ENCODE measurements around the gene CELA2B.
"Not testable (repeated sequence)": the region's sequence is repeated elsewhere in the genome, so short reads cannot be mapped to it uniquely, and the experiment has no call there.

Gene CELA2B

DNA sequence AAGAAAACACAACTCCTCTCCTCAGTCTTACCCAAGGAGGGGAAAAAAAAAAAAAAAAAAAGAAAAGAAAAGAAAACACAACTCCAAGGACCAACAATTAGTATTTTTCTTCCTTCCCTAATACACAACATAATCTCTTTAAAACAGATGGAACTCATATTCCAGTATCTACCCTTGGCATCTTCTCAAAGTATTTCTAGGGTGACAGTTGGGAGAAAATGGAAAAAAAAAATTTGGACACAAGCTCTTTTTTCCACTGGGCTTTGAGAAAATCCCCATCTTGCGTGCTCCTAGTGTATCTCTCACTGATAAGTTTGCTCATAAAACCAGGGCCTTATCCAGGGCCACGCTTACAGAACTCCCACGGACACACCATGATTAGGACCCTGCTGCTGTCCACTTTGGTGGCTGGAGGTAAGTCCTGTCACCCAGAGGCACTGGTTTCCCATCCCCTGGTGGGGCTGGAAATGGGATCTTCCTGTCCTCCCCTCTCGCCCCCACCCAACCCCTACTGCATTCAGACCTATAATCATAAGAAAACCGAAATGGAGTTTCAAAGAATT, at the start of gene CELA2B:
CELA2B (plus strand) TSS at position 353 of the 563 bp plus-strand sequence; CDS start at position 375, 22 bp downstream.
- no peak for DNase-seq

DNA sequence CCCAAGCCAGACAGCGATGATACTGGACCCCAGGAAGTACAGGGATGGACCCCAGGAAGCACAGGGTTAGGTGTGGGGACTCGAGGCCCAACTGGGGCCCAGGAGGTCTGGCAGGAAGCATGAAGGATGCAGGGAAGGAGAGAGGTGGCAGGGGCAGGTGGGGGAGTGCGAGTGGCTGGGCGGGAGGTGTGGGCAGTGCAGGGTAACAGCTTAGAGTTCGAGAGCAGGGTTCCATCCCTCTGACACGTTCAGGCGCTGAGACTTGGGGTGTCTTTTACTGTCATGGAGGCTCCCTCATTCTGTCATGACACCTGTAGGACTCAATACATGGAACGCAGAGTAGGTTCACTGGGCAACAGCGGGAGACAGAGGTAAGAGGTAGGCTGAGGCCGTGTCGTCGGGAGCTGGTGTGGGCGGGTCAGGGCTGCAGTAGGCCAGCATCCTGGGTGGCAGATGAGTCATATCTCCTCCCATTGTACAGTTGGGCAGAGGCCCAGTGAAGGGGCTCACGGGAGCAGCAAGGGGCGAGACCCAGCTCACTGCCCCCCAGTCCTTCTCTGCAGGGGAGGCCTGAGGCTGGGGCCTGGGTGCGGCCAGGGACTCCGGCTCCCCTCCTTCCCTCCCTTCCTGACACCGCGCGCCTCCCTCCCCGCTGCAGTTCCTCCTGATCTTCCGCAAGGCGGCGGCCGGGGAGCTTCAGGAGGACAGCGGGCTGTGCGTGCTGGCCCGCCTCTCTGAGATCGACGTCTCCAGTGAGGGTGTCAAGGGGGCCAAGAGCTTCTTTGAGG, 49.2 kb upstream of the CELA2B start:
- DNase-seq = no peak

DNA sequence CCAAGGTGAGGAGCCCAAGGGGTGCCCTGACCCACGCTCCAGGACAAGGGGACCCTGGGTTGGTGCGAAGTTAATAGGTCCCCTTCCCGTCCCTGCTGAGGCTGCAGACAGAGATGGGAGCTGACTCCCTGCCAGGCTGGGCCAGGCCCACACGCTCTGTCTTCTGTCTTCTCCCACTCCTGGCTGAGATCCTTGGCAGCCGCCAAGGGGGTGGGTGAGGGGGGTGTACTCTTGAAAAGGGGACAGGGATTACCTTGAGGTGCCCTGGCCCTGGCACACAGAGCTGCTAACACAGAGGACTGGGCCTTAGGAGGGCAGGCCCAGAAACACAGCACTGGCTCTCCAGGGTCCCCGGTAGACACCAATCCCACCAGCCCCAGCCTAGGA, 48.6 kb upstream of the CELA2B start:
- no peak for DNase-seq

DNA sequence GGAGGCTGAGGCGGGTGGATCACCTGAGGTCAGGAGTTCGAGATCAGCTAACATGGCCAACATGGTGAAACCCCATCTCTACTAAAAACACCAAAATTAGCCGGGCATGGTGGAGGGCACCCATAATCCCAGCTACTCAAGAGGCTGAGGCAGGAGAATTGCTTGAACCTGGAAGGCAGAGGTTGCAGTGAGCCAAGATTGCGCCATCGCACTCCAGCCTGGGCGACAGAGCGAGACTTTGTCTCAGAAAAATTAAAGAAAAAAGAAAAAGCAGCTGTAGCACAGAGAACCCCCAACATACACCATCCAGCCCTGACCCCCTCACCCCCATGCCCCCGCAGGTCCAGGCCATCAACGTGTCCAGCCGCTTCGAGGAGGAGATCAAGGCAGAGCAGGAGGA, 47.7 kb upstream of the CELA2B start:
- DNase-seq = not testable (repeated sequence)

DNA sequence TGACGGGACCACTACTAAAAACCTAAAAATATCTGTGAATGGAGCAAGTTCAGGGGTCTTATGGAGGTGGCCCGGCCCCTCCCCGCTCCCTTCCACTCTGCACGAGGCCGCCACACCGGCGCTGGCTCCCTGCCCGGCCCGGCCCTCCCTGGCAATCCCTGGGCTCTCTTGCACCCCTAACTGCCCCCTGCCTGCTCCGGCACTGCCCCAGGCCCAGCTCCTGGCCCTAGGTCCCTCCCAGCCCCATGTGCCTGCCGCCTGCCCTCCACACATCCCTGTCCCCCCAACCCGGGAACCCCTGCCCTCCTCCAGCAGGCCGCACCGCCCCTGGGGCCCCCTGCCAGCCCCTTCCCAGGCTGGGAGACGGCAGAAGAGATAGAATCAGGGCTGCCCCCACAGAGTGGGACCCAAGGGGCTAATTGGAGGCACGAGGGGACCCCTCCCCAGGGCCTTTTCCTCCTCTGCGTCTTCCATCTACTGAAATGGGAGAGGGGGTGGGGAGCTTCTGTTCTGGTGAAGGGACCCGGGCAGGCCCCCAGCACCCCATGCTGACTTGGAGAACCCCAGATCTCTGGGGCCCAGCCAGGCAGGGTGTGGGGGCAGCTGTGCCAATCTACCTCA, 47.0 kb upstream of the CELA2B start:
- no peak for DNase-seq

DNA sequence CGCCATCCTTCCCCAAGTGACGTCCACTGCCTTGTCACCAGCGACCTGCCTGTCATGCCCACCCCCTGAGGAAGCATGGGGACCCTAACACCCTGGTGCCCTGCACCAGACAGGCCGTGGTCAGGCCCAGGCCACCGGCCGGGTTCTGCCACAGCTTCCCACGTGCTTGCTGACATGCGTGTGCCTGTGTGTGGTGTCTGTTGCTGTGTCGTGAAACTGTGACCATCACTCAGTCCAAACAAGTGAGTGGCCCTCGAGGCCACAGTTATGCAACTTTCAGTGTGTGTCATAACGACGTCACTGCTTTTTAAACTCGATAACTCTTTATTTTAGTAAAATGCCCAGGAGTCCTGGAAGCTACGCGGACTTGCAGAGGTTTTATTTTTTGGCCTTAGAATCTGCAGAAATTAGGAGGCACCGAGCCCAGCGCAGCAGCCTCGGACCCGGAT, 46.2 kb upstream of the CELA2B start:
- no peak for DNase-seq

DNA sequence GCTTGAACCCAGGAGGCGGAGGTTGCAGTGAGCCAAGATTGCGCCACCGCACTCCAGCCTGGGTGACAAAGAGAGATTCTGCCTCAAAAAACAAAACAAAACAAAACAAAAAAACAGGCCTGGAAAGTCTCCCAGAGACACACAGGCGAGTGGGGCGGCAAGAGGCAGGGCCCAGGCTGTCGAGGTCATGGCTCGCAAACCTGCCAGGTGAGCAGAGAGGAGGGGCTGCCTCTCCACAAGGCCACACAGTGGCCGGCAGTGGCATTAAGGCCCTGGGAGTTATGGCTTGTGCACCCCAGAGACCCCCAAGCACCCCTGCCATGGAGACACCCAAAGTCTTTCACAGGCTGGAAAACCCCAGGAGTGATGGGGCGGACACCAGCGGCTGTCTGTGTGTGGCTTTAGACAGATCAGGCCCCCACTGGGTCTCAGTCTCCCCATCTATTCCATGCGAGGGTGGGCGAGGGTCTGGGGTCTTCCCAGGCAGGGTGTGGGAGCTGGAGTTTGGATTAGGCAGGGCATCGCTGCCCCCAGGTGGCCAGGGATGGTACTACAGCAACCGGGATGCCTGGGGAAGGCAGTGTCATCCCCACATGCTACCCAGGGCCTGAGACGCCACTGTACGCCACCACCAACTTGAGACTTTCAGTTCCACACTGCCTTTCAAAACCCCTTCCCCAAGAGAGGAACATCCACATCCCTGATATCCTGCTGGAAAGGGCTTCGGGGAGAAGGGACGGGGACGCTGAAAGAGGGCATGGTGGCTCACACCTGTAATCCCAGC, 44.9 kb upstream of the CELA2B start:
- DNase-seq = peak; percentile 95

DNA sequence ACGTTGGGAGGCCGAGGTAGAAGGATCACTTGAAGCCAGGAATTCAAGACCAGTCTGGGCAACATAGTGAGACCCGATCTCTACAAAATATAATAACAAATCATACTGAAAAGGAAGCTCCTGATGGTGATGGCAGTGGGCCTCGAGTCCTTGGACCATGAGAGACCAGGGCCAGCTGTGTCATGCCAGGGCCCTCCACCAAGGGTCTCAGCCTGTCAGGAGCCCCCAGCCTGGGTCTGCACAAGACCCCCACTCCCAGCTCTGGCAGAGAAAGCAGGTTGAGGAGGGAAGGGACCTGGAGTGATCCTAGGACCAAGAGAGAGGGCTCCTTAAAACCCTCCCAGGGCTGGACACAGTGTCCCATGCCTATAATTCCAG, 44.3 kb upstream of the CELA2B start:
- DNase-seq = no peak

DNA sequence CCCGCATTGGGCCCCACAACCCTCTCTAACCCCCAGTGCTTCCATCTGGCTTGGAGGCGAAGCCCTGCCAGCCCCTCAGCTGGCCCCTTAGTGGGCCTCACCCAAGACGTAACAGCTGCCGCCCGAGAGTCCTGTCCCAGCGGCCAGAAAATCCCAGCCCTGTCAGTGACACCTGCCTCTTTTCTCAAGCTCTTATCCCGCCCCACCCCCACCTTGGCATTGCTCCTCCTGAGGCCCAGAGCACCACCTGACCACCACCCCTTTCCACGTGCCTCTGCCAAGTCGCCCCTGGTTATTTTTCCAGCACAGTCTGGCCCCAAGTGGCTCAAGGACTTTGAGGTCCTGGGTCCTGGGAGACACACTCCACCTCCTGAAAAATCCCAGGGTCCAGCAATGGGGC, 43.6 kb upstream of the CELA2B start:
- peak; percentile 79 for DNase-seq

DNA sequence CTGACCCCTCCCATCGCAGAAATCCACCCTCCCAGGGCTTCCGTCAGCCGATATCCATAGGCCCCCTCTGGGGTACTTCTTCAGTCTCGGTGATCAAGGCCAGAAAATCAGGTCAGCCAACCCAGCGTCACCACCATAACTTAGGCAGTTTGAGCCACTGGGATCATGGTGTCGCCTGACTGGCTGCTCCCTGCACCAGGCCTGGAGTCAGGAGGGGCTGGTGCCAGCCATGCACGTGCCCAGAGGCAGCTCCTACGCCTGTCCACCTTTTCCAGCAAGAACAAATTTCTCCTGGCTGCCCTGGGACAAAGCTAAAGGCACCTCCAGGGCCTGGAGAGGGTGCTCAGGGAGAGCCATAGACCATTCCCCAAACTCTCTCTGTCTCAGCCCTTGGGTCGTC, 42.4 kb upstream of the CELA2B start:
- DNase-seq = no peak

DNA sequence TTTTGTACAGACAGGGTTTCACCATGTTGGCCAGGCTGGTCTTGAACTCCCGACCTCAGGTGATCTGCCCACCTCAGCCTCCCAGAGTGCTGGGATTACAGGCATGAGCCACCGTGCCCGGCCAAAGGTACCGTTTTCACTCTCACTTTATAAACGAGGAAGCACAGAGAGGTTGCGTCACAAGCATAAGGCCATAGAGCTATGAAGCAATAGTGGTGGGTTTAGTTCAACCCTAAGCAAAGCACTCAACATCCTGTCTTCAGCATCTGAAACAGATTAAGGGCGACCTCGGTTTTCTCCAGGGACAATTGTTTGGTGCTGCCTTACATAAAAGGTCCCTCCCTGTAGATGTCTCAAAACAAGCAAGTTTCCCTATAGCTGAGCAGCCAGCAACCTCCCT, 41.2 kb upstream of the CELA2B start:
- not testable (repeated sequence) for DNase-seq

DNA sequence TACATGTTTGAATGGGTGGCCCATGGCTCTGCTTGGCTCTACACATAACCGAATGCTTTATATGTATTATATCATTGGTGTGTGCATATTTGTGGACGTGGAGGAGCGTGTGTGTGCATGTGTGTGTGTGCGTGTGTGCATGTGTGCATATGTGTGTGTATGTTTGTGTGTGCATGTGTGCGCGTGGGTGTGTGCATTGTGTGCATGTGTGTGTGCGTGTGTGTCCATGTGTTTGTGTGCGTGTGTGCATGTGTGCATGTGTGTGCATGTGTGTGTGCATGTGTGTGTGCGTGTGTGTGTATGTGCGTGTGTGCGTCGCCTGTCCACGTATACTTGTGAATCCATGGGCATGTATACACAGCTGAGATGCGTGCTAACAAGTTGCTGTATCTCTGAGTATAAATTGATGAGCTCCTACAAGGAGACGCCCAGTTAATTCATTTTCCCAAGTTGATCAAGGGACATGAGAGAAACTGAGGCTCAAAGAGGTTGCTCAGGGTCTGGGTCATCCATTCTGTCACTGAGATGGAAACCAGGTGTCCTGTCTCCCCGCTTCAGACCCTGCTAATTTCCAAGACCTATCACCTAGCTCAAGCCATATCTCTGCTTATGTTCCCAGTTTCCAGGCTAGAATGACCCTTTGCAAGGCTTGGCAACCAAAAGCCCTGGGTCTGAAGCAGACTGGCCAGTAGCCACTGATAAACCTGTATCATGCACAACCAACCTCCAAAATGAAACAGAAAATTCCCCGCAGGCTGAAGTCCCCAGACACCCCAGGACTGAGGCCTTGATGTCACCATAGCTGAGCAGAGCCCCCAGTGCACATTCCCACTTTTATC, 40.4 kb upstream of the CELA2B start:
- DNase-seq = no peak

DNA sequence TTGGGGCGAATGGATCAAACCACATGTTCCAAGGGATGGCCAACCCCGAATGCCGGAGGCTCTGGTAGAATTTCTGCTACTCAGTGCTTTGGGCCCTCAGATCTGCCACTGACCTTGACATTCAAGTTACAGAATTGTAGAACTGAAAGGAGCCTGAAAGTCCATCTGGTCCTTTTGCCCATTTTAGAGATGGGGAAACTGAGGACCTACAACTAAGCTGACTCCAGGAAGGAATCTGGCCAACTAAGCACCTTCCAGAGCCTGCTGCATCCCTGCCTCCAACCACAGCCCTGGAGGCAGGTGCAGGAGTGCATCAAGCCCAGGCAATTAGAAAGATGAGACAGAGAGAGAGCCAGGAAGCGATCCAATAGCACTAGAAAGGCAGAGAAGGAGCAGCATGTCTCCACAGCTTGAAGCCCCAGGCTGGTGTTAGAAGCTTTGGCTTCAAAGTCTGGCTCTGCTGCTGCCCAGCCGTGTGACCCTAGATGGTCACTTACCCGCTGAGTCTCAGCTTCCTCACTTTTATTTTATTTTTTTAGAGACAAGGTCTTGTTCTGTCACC, 38.9 kb upstream of the CELA2B start:
- no peak for DNase-seq

DNA sequence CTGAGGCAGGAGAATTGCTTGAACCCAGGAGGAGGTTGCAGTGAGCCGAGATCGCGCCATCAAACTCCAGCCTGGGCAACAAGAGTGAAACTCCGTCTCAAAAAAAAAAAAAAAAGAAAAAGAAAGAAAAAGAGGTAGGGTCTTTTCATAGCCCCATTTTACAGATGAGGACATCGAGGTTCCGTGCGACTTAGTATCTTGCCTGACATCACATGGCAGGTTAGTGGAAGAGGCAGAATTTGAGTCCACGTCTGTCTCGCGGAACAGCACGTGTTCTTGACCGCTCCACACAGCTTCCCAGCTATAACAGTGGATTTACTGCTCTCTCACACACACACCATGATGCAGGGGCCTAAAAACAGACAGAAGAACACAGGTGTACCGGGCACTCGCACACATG, 36.6 kb upstream of the CELA2B start:
- DNase-seq = no peak

DNA sequence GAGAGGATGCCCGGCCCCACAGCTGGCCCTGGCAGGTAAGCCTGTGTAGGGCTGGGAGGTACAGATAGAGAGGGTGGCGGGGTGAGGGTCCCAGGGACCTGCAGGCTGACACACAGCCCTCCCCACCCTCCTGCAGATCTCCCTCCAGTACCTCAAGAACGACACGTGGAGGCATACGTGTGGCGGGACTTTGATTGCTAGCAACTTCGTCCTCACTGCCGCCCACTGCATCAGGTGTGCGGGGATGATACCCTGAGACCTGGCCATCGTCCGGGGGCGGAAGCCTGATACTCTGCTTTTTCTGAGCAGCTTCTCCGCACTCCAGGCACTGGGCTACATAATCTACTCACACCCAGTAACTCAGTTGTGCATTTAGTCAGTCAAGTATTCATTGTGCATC, 35.5 kb upstream of the CELA2B start:
- DNase-seq = no peak

DNA sequence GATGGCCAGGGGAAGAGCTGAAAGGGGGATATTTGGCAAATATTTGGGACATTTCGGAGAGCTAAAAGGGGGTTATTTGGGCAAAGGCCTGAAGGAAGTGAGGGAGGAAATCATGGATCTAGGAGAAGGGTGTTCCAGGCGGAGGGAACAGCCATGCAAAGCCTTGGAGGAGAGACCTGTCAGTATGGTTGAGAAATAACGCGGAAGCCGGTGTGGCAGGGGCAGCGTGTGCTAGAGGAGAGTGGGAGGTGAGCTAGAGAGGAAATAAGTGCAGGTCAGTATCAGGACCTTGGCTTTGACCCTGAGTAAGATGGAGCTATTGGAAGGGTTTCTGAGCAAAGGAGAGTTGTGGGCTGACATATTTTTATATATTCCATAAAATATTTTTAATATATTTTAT, 34.7 kb upstream of the CELA2B start:
- no peak for DNase-seq

DNA sequence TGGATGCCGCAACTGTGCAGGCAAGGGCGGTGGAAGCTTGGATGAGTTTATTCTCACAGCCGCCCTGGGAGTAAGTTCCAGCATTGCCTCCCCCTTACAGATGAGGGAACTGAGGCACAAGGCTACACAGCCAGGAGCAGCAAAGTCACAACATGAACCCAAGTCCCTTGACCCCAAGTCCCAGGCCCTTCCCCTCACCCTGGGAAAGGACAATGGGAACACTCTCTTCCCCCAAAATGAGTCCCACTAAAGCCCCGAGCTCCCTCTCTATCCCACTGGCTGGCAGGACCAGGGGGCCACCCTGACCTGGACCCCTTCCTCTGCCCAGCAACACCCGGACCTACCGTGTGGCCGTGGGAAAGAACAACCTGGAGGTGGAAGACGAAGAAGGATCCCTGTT, 33.8 kb upstream of the CELA2B start:
- DNase-seq = no peak

DNA sequence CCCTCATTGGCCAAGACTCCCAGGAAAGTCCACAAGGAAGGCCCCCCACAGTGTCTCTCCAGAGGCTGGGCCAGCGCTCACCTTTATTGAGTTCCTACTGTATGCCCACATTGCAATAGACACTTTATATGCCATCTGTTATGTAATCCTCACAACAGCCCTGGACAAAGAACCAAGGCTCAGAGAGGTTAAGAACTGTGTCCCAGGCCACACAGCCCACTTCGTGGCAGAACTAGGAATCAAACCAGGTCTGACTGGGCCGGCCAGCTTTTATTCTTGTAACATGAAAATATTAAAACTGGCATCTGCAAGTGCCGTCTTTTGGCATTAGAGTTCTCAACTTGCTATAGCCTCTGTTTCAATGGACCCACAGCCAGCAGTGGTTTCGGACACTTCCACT, 33.1 kb upstream of the CELA2B start:
- DNase-seq = no peak

DNA sequence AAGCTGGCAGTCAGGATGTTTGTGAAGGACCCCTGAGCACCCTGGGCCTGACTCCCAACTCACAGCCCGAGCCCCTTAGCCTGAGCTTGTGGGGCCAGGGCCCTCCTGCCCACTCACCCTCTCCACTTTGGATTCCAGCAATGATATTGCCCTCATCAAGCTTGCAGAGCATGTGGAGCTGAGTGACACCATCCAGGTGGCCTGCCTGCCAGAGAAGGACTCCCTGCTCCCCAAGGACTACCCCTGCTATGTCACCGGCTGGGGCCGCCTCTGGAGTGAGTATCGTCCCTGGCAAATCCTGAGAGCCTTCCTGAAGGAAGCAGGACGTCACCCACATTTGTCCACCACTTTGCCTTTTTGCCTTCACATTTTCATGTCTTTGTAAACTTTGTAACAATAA, 32.6 kb upstream of the CELA2B start:
- no peak for DNase-seq

DNA sequence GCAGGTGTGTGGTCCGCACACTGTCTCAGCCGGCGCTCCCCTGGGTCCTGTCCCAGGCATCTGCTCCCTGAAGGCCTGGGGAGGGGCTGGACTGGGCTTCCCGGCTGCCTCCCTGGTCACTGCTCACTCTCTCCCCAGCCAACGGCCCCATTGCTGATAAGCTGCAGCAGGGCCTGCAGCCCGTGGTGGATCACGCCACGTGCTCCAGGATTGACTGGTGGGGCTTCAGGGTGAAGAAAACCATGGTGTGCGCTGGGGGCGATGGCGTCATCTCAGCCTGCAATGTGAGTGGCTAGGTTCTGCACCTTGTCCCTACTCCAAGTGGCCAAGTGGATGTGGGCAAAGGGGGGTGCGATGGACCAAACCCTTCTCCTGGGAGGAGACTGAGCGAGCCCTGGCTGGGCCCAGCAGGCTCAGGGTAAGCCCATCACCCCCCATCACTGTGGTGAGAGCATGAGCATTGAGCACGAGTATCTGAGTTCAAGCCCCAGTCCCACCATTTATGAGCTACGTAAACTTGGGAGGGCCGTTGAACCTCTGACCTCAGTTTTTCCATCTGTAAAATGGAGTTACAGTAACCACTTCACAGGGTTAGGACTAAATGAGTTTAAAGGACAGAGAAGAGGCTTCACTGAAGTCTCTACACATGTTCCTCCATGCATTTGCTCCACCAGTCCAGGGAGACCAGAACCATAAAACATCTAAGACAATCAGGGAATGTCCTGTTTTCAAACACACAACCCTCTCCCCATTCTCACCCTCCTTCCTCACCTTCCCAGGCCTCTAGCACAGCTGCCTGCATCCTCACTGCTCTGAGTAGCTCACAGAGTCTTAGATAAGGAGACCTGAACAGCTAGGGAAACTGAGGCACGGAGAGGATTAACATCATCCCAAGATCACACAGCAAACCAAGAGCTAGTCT, 31.2 kb upstream of the CELA2B start:
- DNase-seq = no peak

Measured in eye (tissue), 1 donor.